Measurements from ENCODE around the gene PACRG.
"Not testable (repeated sequence)": the region's sequence is repeated elsewhere in the genome, so short reads cannot be mapped to it uniquely, and the experiment has no call there.

Gene PACRG

DNA sequence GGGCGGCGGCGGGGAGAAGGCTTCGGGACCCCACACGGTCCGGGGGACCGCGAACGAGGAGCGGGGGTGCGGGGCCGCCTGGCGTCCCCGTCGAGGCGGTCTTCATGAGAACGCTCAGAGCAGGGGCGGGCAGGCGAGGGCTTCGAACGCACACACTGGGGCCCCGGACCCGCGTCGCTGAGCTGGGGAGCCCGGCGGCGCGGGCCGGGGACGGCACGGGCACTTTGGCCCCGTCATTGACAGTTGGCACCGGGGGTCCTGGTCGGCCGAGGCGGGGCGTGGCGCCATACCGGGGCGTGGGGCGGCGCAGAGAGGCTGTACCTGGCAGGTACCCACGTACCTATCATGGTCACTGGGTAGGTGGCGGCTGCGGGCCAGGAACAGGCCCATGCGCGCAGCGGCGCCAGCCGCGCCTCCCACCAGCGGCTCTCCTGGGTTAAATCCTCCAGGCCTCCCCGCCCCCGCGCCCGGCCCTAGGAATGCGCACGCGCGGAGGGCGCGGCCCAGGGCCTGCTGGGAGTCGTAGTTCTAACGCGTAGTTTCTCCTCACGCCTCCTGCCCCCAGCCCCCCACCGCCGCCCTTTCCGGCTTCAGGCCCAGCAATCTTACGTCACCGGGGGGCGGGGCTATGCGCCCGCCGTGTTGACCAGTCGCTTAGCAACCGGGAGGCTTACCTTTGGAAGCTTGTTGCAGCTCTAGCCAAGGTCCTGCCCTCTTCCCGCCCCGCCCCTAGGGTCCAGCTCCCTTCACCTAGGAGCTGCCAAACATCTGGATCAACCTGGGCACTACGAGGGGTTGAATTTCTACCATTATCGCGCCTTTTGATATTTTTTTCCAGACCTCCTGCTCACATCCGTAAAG, at the start of gene PACRG, which contains the start of gene PRKN:
PACRG (plus strand) TSS at position 653 of the 861 bp plus-strand sequence.
PRKN (minus strand) TSS at position 445 of the 861 bp plus-strand sequence.
- peak; percentile 94 for DNase-seq (ENCODE audit: low read depth, low spot score)

GRCh38 chr6:162678896-162679295, 48.9 kb upstream of the PACRG start:
- DNase-seq (ENCODE audit: low read depth, low spot score) = not testable (repeated sequence)

DNA sequence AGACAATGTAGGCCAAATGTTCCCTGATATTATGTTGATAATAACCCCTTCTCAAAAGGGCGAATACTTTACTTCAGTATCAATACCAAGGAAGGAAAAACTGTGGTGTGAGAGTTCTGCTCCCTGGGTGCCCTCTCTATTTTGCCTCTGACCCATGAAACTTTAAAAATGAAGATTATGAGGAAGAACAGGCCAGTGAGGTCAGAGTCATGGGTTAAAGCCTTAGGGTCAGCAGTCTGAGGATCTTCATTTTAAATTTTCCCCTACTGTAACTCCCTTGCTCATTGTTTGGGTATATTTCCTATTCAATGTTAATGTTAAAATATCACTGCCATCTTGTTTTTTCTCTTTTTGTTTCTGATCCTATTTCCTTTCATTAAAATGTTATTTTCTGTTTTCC, 48.1 kb upstream of the PACRG start:
- DNase-seq (ENCODE audit: low read depth, low spot score) = no peak

DNA sequence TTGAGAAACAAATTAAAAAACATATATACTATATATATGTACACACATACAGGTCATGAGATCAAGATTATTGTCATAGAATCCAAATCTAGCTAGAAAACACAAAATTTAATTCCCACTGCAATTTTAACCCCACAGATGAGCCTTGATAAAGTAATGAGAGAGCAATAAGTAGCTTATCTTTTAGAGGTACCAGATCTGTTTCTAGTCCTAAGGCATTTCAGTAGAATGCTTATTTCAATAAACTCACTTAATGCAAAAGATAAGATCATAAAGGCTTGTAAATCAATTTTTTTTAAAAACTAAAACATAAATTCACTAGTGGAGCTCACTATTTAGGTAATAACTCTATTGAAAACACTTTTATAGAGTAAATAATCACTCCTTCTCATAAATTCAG, 47.4 kb upstream of the PACRG start:
- no peak for DNase-seq (ENCODE audit: low read depth, low spot score)

DNA sequence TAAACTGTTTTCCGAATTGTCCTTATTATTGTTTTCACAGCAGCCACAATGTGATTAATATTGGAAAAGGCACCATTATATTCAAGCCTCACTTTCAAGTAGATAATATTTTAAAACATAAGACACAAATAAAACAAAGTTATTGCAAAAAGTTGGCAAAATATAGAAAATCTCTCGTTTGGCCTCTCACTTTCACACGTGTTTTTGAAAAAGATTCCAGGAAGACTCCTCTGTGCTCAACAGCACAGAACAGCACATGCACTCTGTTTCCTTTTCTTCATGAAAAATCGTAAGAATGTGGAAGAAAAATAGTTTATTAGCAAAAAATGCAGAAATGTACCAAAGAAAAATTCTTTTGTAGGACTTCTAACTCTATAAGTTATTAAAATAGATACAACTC, 46.9 kb upstream of the PACRG start:
- no peak for DNase-seq (ENCODE audit: low read depth, low spot score)

DNA sequence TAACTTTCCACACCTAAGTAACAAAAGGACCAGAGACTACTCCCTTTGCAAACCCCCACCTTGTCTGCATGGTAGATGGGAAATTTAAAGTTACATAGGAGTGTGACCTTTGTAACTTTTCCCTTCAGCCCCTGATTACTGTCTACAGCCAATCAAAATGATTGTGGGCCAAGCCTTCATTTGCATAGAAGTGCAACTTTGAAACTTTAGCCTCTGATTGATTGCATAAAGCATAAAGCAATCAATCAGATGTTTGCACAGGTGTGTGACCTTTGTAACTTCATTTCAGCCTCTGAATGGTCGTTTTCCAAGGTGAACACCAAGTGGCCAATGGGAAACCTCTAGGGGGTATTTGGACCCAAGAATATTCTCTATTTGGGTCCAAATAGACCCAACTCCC, 46.3 kb upstream of the PACRG start:
- no peak for DNase-seq (ENCODE audit: low read depth, low spot score)

DNA sequence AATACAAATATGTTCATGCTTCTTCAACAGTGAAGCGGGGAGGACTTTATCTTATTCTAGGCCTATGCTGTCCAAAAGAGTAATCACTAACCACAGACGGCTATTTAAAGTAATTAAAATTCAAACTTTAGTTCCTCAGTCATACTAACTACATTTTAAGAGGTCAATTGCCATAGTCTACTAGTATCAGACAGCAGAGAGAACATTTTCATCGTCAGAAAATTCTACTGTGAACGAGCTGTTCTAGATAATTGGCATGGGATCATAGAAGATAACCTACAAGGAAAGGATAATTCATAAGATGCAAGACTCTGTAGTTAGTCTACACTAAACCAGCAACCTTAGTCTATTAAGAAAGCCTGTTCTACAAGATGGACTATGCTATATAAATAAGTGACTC, 44.6 kb upstream of the PACRG start:
- DNase-seq (ENCODE audit: low read depth, low spot score) = no peak

- no peak for DNase-seq (ENCODE audit: low read depth, low spot score)
Measured at GRCh38 chr6:162684052-162684451, 43.7 kb upstream of the PACRG start.

DNA sequence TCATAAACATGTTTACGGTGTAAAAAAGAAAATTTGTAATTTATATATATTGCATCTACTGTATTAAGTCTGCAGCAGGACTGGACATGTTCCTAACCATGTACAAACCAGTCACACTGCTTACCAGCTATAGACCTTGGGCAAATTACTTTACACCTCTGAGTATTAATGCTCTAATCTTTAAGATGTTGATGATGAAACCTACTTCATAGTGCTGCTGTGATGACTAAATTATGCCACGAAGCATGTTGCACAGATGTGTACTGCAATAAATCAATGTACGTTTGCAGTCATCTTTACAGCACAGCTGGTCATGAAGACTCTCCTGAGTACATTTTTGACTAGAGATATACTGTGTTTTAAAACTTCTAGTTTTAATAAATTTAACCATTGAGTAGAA, 42.8 kb upstream of the PACRG start:
- DNase-seq (ENCODE audit: low read depth, low spot score) = no peak

- DNase-seq (ENCODE audit: low read depth, low spot score) = no peak
Measured at GRCh38 chr6:162685586-162685985, 42.2 kb upstream of the PACRG start.

DNA sequence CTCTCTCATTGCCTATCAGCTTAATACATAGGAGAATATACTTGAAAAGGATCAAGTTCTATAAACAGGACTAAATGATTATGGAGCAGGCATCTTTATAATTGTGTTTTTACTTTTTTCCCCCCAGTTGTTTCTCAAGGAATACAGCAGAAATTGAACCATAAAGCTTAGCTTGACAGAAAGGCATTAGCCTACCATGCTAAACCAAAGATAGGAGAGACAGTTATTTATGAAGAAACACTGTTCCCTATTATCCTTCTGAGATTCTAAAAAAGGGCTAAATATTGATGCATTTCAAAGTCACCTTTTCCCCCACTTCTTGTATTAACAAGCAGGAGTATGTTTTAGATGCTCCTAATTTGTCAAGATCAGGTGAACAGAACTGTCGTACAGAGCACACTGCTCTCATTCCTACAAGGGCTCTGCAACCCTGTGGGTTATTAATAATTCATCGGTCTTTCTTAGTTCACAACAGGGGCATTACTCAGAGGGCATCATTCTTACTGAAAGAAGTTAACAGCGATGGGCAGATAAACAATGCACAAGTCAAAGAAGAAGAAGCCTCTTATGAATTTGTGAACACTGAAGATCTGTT, 38.9 kb upstream of the PACRG start:
- DNase-seq (ENCODE audit: low read depth, low spot score) = no peak

DNA sequence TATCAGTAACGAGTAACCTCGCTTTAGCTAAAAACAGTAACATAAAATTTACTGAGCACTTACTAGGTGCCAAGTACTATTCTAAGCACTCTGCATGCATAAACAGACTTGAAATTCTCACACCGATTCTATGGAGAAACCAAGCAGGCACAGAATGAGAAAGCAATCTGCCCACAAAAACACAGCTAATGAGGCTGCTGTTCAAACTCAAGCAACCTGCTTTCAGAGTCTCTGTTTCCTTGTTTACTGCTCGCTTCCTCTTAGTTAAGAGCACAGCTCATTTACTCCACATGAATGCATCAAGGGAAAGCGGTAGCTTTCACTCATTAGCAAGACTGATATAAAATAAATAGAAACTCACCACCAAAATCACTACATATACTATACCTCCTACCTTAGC, 37.6 kb upstream of the PACRG start:
- no peak for DNase-seq (ENCODE audit: low read depth, low spot score)

DNA sequence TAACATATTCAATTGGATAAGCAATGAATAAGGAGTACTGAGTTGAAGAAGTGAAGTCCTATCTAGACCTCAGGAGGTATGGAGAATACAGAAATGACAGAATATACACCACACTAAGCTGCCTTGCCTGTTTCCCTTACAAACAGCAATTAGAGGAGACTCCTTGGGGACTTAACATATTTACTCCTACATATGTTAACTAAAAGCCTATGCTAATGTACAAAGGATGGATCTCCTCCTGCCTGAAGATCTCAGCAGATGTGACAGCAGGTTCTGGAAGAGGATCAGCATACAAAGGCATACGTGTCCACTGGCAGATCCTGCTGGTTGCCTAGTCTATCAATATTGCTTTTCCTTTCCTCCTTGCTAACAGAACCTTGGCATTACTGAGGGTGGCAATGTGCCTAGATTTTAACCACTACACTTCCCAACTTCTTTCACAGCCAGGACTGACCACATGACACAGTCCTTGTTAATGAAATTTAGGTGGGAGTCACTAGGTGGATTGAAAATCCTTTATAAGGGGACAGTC, 29.8 kb upstream of the PACRG start:
- DNase-seq (ENCODE audit: low read depth, low spot score) = no peak

GRCh38 chr6:162698440-162698839, 29.3 kb upstream of the PACRG start:
- DNase-seq (ENCODE audit: low read depth, low spot score) = no peak

DNA sequence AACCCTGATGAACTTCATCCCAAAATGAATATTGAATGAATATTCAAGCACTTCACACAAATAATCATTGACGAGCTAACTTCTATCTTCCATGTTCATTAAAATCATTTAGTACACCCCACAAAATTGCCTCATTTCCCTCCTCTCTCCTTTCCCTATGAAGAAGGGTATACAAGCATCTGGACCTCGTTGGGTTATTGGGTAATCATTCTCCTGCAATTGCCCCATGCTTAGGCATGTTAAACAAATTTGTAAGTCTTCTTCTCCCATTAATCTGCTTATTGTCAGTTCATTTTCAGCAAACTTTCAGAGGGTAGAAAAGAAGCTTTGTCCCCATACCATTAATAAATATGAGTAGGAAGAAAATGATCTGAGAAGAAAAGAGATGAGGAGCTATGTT, 27.8 kb upstream of the PACRG start:
- DNase-seq (ENCODE audit: low read depth, low spot score) = no peak

DNA sequence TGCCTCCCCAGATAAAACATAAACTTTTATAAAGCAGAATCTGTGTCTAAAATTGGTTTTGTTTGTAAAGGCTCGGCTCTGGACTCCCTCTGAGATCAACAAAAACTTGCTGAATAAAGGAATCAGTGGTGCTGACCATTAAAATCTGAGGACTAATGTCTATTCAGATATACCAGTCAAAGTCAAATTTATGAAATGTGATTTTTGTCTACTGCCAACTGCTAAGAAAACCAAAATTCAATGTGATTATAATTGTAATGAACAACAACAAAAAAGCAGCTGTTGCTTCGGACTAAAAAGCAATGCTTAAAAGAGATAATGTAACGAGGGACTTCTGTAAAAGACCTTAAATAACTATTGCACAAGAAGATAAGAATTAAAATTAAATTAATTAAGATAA, 26.8 kb upstream of the PACRG start:
- DNase-seq (ENCODE audit: low read depth, low spot score) = no peak

- DNase-seq (ENCODE audit: low read depth, low spot score) = no peak
Measured at GRCh38 chr6:162701551-162701950, 26.2 kb upstream of the PACRG start.

GRCh38 chr6:162702446-162702845, 25.3 kb upstream of the PACRG start:
- no peak for DNase-seq (ENCODE audit: low read depth, low spot score)

DNA sequence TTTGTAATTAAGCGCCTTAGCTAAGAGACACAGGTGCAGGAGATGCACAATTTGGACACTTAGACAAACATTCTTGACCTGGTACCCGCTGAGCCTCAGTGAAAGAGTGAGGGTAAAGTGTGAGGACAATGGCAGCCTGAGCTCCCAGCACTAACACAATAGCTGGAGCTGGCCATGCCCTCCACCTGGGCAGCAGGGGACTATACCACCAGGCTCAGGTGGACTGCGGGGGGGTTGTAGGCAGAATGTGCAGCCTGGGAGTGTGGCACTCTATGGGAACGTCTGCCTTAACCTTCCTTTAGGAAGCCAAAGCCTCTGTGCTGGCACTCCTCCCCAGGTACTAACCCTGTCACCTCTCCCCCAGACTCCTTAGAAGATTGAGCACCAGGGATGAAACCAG, 23.8 kb upstream of the PACRG start:
- DNase-seq (ENCODE audit: low read depth, low spot score) = no peak

DNA sequence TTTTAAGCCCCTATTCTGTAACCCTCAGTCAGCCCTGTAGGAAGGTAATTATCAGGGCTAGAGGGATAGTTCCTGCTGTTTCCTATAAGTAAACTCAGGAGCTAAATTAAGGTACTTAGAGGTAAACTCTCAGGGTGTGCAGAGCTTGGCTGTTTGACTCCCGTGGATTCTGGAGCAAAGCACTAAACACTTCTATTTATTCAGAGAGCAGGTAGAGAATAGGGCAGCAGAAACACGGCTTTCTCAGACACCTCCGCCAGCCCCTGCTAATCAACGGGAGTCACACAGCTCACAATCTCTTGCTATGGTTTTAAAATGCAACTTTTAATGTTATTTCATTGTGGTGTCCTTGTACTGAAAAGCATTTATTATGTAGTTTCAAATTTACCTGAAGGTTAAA, 22.0 kb upstream of the PACRG start:
- DNase-seq (ENCODE audit: low read depth, low spot score) = no peak

DNA sequence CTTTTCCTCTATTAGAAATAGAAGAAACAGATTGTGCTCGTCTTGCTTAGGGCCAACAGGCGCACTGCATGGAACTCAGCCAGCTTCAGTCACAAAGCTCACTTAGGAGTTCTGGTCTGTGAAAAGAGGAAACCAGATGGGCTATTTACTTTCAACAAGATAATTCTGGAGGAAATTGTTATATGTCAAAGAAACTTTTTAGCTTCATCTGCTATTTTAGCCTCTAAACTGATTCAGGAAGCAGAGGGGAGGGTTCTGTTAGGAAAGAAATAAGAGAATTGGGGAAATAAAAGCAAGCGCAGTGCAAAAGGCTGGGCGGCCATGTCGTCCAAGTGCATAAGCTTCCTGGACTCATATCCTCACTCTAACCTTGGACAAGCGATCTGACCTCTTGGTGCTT, 21.5 kb upstream of the PACRG start:
- no peak for DNase-seq (ENCODE audit: low read depth, low spot score)

- no peak for DNase-seq (ENCODE audit: low read depth, low spot score)
Measured at GRCh38 chr6:162708971-162709370, 18.8 kb upstream of the PACRG start.

DNA sequence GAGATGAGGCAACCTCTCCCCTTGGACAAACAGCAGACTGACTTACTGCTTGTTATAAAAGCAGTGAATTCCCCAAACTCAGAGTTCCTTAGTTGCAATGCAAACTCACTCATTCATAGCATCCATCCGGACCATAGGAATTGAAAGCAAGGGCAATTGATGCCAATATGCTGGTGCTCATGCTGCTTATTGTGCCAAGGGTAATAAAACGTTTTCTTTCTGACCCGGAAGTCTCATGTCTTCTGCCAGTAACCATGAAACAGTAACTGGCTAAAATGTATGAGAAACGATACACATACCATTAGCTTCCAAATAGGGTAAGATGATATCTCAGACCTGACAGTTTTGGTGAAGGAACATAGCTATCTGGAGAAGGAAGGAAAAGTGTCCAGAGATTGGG, 18.3 kb upstream of the PACRG start:
- DNase-seq (ENCODE audit: low read depth, low spot score) = no peak
